Adipocyte (in vitro differentiated cells): ENCODE data around the gene INTU.

Source experiments
- DNase-seq: peaks from one replicate; pipeline ENCODE4 v3.0.0-alpha.2; 2015; ENCODE audit warnings: low read depth
- H3K27me3 ChIP-seq: replicated peaks from 2 replicates; pipeline ENCODE4 v1.7.0; 2013; ENCODE audit warnings: mild to moderate bottlenecking, low read length, moderate library complexity; ENCODE audit not compliant: control insufficient read depth, insufficient read depth
- H3K36me3 ChIP-seq: 2 replicates; pipeline ENCODE4 v1.7.0; 2013; ENCODE audit warnings: low read length, mild to moderate bottlenecking, moderate library complexity; ENCODE audit not compliant: control insufficient read depth, insufficient read depth, severe bottlenecking
- H3K4me1 ChIP-seq: 2 replicates; pipeline ENCODE4 v1.7.0; 2013; ENCODE audit warnings: mild to moderate bottlenecking, low read length, moderate library complexity; ENCODE audit not compliant: control insufficient read depth, insufficient read depth
- H3K4me3 ChIP-seq: 2 replicates; pipeline ENCODE4 v1.7.0; 2013; ENCODE audit warnings: mild to moderate bottlenecking, low read length, moderate library complexity
- H3K9ac ChIP-seq: 2 replicates; pipeline ENCODE4 v1.7.0; 2013; ENCODE audit warnings: mild to moderate bottlenecking, low read length, moderate library complexity
- H3K9me3 ChIP-seq: 2 replicates; pipeline ENCODE4 v1.7.0; 2013; ENCODE audit warnings: mild to moderate bottlenecking, low read length, moderate library complexity; ENCODE audit not compliant: control insufficient read depth

INTU gene

GRCh38 chr4:127698789-127699200, 66.0 kb downstream of the INTU start:
- Histone ChIP-seq H3K36me3 (no peaks in the 10 kb centered on the region), H3K9ac (no peak overlapping the region), H3K27me3 (no peaks in the 10 kb centered on the region), H3K4me3 (no peak overlapping the region), H3K4me1 (peaks cover 9% of the 10 kb centered on the region), H3K9me3 (peaks cover 9% of the 10 kb centered on the region)
- DNase-seq: peak; percentile 66

GRCh38 chr4:127708985-127709384, 76.2 kb downstream of the INTU start:
- H3K9me3 ChIP-seq: no peaks in the 10 kb centered on the region
- H3K36me3 ChIP-seq: peaks cover 12% of the 10 kb centered on the region
- H3K4me3 ChIP-seq: no peak overlapping the region
- no peaks in the 10 kb centered on the region for H3K27me3 ChIP-seq
- no peak for DNase-seq
- peaks cover 7% of the 10 kb centered on the region for H3K4me1 ChIP-seq
- H3K9ac ChIP-seq: no peak overlapping the region

GRCh38 chr4:127709456-127709855, 76.7 kb downstream of the INTU start:
- Histone ChIP-seq H3K27me3 (no peaks in the 10 kb centered on the region), H3K4me1 (peaks cover 7% of the 10 kb centered on the region), H3K9ac (no peak overlapping the region), H3K9me3 (no peaks in the 10 kb centered on the region), H3K36me3 (peaks cover 10% of the 10 kb centered on the region), H3K4me3 (no peak overlapping the region)
- DNase-seq: no peak

- Histone ChIP-seq H3K9me3 (no peaks in the 10 kb centered on the region), H3K27me3 (no peaks in the 10 kb centered on the region), H3K36me3 (no peaks in the 10 kb centered on the region), H3K4me3 (no peak within 1 kb of the TSS), H3K9ac (no peak within 1 kb of the TSS), H3K4me1 (no peaks in the 10 kb centered on the region)
- no peak for DNase-seq
Observed at GRCh38 chr4:127730142-127730913, 97.6 kb downstream of the INTU start, which contains the start of gene SLC25A31. Gene SLC25A31, plus strand, starts transcription at chr4:127730400. Its CDS starts 146 bp downstream, at chr4:127730546.

GRCh38 chr4:127731406-127731805, 98.6 kb downstream of the INTU start:
- Histone ChIP-seq H3K36me3 (no peaks in the 10 kb centered on the region), H3K4me3 (no peak overlapping the region), H3K9me3 (no peaks in the 10 kb centered on the region), H3K27me3 (no peaks in the 10 kb centered on the region), H3K9ac (no peak overlapping the region), H3K4me1 (no peaks in the 10 kb centered on the region)
- DNase-seq: no peak

- Histone ChIP-seq H3K27me3 (no peaks in the 10 kb centered on the region), H3K4me1 (no peaks in the 10 kb centered on the region), H3K9ac (no peak overlapping the region), H3K36me3 (no peaks in the 10 kb centered on the region), H3K9me3 (no peaks in the 10 kb centered on the region), H3K4me3 (no peak overlapping the region)
- peak; percentile 78 for DNase-seq
Observed at GRCh38 chr4:127732623-127733328, 100.0 kb downstream of the INTU start.

GRCh38 chr4:127734976-127735375, 102.2 kb downstream of the INTU start:
- Histone ChIP-seq H3K27me3 (no peaks in the 10 kb centered on the region), H3K36me3 (no peaks in the 10 kb centered on the region), H3K9me3 (no peaks in the 10 kb centered on the region), H3K9ac (no peak overlapping the region), H3K4me1 (no peaks in the 10 kb centered on the region), H3K4me3 (no peak overlapping the region)
- no peak for DNase-seq

- H3K9me3 ChIP-seq: peaks cover 5% of the 10 kb centered on the region
- no peaks in the 10 kb centered on the region for H3K4me1 ChIP-seq
- H3K4me3 ChIP-seq: no peak overlapping the region
- H3K27me3 ChIP-seq: no peaks in the 10 kb centered on the region
- DNase-seq: no peak
- H3K36me3 ChIP-seq: no peaks in the 10 kb centered on the region
- no peak overlapping the region for H3K9ac ChIP-seq
Observed at GRCh38 chr4:127737295-127737694, 104.5 kb downstream of the INTU start.

GRCh38 chr4:127741247-127741646, 108.5 kb downstream of the INTU start:
- Histone ChIP-seq H3K4me1 (no peaks in the 10 kb centered on the region), H3K27me3 (no peaks in the 10 kb centered on the region), H3K36me3 (no peaks in the 10 kb centered on the region), H3K9ac (no peak overlapping the region), H3K4me3 (no peak overlapping the region), H3K9me3 (peaks cover 6% of the 10 kb centered on the region)
- no peak for DNase-seq

GRCh38 chr4:127747883-127748282, 115.1 kb downstream of the INTU start:
- H3K9me3 ChIP-seq: peaks cover 11% of the 10 kb centered on the region

GRCh38 chr4:127748957-127749356, 116.2 kb downstream of the INTU start:
- H3K36me3 ChIP-seq: no peaks in the 10 kb centered on the region
- no peak overlapping the region for H3K4me3 ChIP-seq
- DNase-seq: no peak
- no peak overlapping the region for H3K9ac ChIP-seq
- H3K4me1 ChIP-seq: no peaks in the 10 kb centered on the region
- no peaks in the 10 kb centered on the region for H3K27me3 ChIP-seq
- peaks cover 11% of the 10 kb centered on the region for H3K9me3 ChIP-seq

More at GRCh38 chr4:127747883-127748282, 115.1 kb downstream of the INTU start:
- DNase-seq: no peak
- Histone ChIP-seq H3K27me3 (no peaks in the 10 kb centered on the region), H3K4me3 (no peak overlapping the region), H3K36me3 (no peaks in the 10 kb centered on the region), H3K9ac (no peak overlapping the region), H3K4me1 (no peaks in the 10 kb centered on the region)
